HG03439 (cell line): ENCODE measurements around the gene SLC25A26.
"Not testable (repeated sequence)": the region's sequence is repeated elsewhere in the genome, so short reads cannot be mapped to it uniquely, and the experiment has no call there.

Source experiments
- ATAC-seq: cut with Tn5 transposase; IDR thresholded peaks from one replicate; pipeline ENCODE4 v1.9.1; 2021; ENCODE audit warnings: mild to moderate bottlenecking, moderate library complexity; ENCODE audit not compliant: unreplicated experiment

Gene SLC25A26

GRCh38 chr3:66226093-66226492, 5.3 kb downstream of the SLC25A26 start:
- ATAC-seq, result not testable (repeated sequence)

GRCh38 chr3:66227051-66227450, 6.2 kb downstream of the SLC25A26 start:
- ATAC-seq, result no peak

GRCh38 chr3:66227915-66228314, 7.1 kb downstream of the SLC25A26 start:
- ATAC-seq, result no peak

- ATAC-seq, result no peak
Measured at GRCh38 chr3:66228707-66229106, 7.9 kb downstream of the SLC25A26 start.

GRCh38 chr3:66229931-66230330, 9.1 kb downstream of the SLC25A26 start:
- ATAC-seq, result no peak

GRCh38 chr3:66233033-66233432, 12.2 kb downstream of the SLC25A26 start:
- ATAC-seq, result no peak

- ATAC-seq, result no peak
Measured at GRCh38 chr3:66236281-66236680, 15.5 kb downstream of the SLC25A26 start.

GRCh38 chr3:66237552-66237951, 16.8 kb downstream of the SLC25A26 start:
- no peak for ATAC-seq

- ATAC-seq, result no peak
Measured at GRCh38 chr3:66239513-66240123, 18.8 kb downstream of the SLC25A26 start.

GRCh38 chr3:66241466-66241865, 20.7 kb downstream of the SLC25A26 start:
- no peak for ATAC-seq

GRCh38 chr3:66242788-66243464, 22.1 kb downstream of the SLC25A26 start:
- no peak for ATAC-seq

- no peak for ATAC-seq
Measured at GRCh38 chr3:66248641-66249040, 27.8 kb downstream of the SLC25A26 start.

- ATAC-seq, result no peak
Measured at GRCh38 chr3:66253790-66254620, 33.2 kb downstream of the SLC25A26 start.

GRCh38 chr3:66255865-66256264, 35.1 kb downstream of the SLC25A26 start:
- ATAC-seq, result no peak

GRCh38 chr3:66256806-66257205, 36.0 kb downstream of the SLC25A26 start:
- ATAC-seq, result no peak

GRCh38 chr3:66259566-66260255, 38.9 kb downstream of the SLC25A26 start:
- ATAC-seq, result no peak

GRCh38 chr3:66260431-66260830, 39.6 kb downstream of the SLC25A26 start:
- no peak for ATAC-seq

GRCh38 chr3:66261355-66261754, 40.6 kb downstream of the SLC25A26 start:
- no peak for ATAC-seq

GRCh38 chr3:66265649-66266048, 44.8 kb downstream of the SLC25A26 start:
- no peak for ATAC-seq

- no peak for ATAC-seq
Measured at GRCh38 chr3:66266551-66266950, 45.8 kb downstream of the SLC25A26 start.

- ATAC-seq, result no peak
Measured at GRCh38 chr3:66267031-66267430, 46.2 kb downstream of the SLC25A26 start.
